Measurements from ENCODE around the gene NUMBL. TPM values are rescaled to one million over a fixed set of nuclear protein-coding genes. Genes with fewer than 3 reads are reported as not detected.

The NUMBL gene
- 17.7 TPM for total RNA-seq
- long read RNA-seq, partial matches to known transcripts = 0 of 5 reads
- long read RNA-seq, other reads (novel, unspliced or antisense) = 5 of 5 reads

- no peak for DNase-seq
- Histone ChIP-seq H3K27me3 (ENCODE audit: low read depth) (no peaks in the 10 kb centered on the region), H3K4me3 (peak within 1 kb of the TSS; percentile 64), H3K4me1 (peaks cover 26% of the 10 kb centered on the region), H3K9me3 (no peaks in the 10 kb centered on the region), H3K27ac (peak within 1 kb of the TSS; percentile 82), H3K36me3 (peaks cover 40% of the 10 kb centered on the region)
- intact Hi-C loops (cut with DNase I) = no loop called here
- no peak for TF ChIP-seq CTCF (IDR thresholded peaks at IDR 0.05)
- ATAC-seq = no peak
These were observed at the start of gene NUMBL for GRCh38 chr19:40690050-40690692. Gene NUMBL, minus strand, starts transcription at chr19:40690651. Its CDS starts 168 bp downstream, at chr19:40690483.

- TF ChIP-seq CTCF (IDR thresholded peaks at IDR 0.05) = no peak
- H3K27ac ChIP-seq = peak overlapping the region; percentile 75
- DNase-seq (no peak), ATAC-seq (no peak)
- H3K4me3 ChIP-seq = no peak overlapping the region
- intact Hi-C loops (cut with DNase I) = no loop called here
- H3K9me3 ChIP-seq = no peaks in the 10 kb centered on the region
- no peaks in the 10 kb centered on the region for H3K27me3 ChIP-seq (ENCODE audit: low read depth)
- peaks cover 14% of the 10 kb centered on the region for H3K4me1 ChIP-seq
- peaks cover 69% of the 10 kb centered on the region for H3K36me3 ChIP-seq
These were observed 48.8 kb upstream of the NUMBL start for GRCh38 chr19:40739030-40739839.

GRCh38 chr19:40737102-40737644, 46.7 kb upstream of the NUMBL start:
- TF ChIP-seq CTCF (IDR thresholded peaks at IDR 0.05) = no peak
- intact Hi-C loops (cut with DNase I) = no loop called here
- no peak overlapping the region for H3K4me3 ChIP-seq
- H3K36me3 ChIP-seq = peaks cover 90% of the 10 kb centered on the region
- ATAC-seq = no peak
- no peaks in the 10 kb centered on the region for H3K27me3 ChIP-seq (ENCODE audit: low read depth)
- H3K9me3 ChIP-seq = no peaks in the 10 kb centered on the region
- H3K27ac ChIP-seq = no peak overlapping the region
- peaks cover 11% of the 10 kb centered on the region for H3K4me1 ChIP-seq
- DNase-seq = no peak

- H3K9me3 ChIP-seq = no peaks in the 10 kb centered on the region
These were observed 46.2 kb upstream of the NUMBL start for GRCh38 chr19:40736661-40737060.

More at GRCh38 chr19:40736661-40737060, 46.2 kb upstream of the NUMBL start:
- no peaks in the 10 kb centered on the region for H3K27me3 ChIP-seq (ENCODE audit: low read depth)
- ATAC-seq = no peak
- intact Hi-C loops (cut with DNase I) = no loop called here
- peaks cover 95% of the 10 kb centered on the region for H3K36me3 ChIP-seq
- no peak overlapping the region for H3K4me3 ChIP-seq
- H3K4me1 ChIP-seq = peaks cover 11% of the 10 kb centered on the region
- no peak for TF ChIP-seq CTCF (IDR thresholded peaks at IDR 0.05)
- peak overlapping the region; percentile 27 for H3K27ac ChIP-seq
- DNase-seq = no peak

Measured in lower lobe of right lung (tissue), 2 donors.